GM19025 (cell line): ENCODE results near the gene LOXL4.

Experiments
- ATAC-seq: cut with Tn5 transposase; IDR thresholded peaks from one replicate; pipeline ENCODE4 v1.9.1; 2021; ENCODE audit warnings: mild to moderate bottlenecking, low read depth, moderate library complexity; ENCODE audit not compliant: unreplicated experiment

The LOXL4 gene

GRCh38 chr10:98205351-98205750 is 62.6 kb downstream of the LOXL4 start:
- ATAC-seq = no peak

- no peak for ATAC-seq
These were observed 65.6 kb downstream of the LOXL4 start for GRCh38 chr10:98202378-98202777.

- no peak for ATAC-seq
These were observed 66.2 kb downstream of the LOXL4 start for GRCh38 chr10:98201760-98202159.
